ENCODE measurements around the gene ANKRD13A. TPM values are rescaled to one million over a fixed set of nuclear protein-coding genes. Genes with fewer than 3 reads are reported as not detected.

Gene ANKRD13A
- total RNA-seq, 1 experiment from 2014 or later: 19.9 TPM

DNA sequence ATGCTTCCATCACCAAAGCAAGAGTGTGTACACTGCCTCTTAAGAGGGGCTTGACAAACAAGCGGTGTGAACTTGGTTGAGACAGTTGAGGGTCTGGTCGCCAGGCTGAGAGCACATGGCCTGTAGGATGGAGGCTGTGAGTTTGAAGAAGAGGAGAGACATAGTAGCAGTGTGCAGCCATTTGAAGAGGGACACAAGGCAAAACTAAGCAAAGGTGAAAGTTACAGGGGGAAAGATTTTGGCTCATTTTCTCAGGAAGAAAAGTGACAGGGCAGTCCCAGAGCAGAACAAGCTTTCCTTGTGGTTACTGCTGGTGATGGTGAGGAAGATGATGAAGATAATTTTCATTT, 60.4 kb downstream of the ANKRD13A start:
- no peaks in the 10 kb centered on the region for H3K9me2 ChIP-seq (ENCODE audit: insufficient read depth)
- TF ChIP-seq YY1 (IDR thresholded peaks at IDR 0.05; ENCODE audit: extremely low read depth, insufficient replicate concordance, low read depth, low read length): no peak
- TF ChIP-seq JUND (IDR thresholded peaks at IDR 0.05): no peak
- no peak for TF ChIP-seq ELF1 (IDR thresholded peaks at IDR 0.05; ENCODE audit: borderline replicate concordance, low read depth)
- no peak for TF ChIP-seq FOSL1 (IDR thresholded peaks at IDR 0.05; ENCODE audit: low read depth)
- TF ChIP-seq MAX (IDR thresholded peaks at IDR 0.05): no peak
- no peak for TF ChIP-seq CBX3 (IDR thresholded peaks at IDR 0.05; ENCODE audit: low read depth)
- TF ChIP-seq CTCF (IDR thresholded peaks at IDR 0.05 in 2 of 3, conservative IDR thresholded peaks at IDR 0.05 in 1 of 3; ENCODE audit: borderline replicate concordance in 1 of 3, insufficient read depth in 1 of 3, low read depth in 2 of 3, low read length in 2 of 3): no peak
- TF ChIP-seq POLR2AphosphoS5 (IDR thresholded peaks at IDR 0.05; ENCODE audit: low read depth, low read length): no peak
- no peak for TF ChIP-seq SIN3A (IDR thresholded peaks at IDR 0.05; ENCODE audit: low read depth)
- no peak for TF ChIP-seq SRF (IDR thresholded peaks at IDR 0.05; ENCODE audit: low read depth)
- TF ChIP-seq, protein P1, sequence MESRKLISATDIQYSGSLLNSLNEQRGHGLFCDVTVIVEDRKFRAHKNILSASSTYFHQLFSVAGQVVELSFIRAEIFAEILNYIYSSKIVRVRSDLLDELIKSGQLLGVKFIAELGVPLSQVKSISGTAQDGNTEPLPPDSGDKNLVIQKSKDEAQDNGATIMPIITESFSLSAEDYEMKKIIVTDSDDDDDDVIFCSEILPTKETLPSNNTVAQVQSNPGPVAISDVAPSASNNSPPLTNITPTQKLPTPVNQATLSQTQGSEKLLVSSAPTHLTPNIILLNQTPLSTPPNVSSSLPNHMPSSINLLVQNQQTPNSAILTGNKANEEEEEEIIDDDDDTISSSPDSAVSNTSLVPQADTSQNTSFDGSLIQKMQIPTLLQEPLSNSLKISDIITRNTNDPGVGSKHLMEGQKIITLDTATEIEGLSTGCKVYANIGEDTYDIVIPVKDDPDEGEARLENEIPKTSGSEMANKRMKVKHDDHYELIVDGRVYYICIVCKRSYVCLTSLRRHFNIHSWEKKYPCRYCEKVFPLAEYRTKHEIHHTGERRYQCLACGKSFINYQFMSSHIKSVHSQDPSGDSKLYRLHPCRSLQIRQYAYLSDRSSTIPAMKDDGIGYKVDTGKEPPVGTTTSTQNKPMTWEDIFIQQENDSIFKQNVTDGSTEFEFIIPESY (IDR thresholded peaks at IDR 0.05; ENCODE audit: extremely low read depth, insufficient replicate concordance, low read length): no peak
- no peak for TF ChIP-seq ZFX (IDR thresholded peaks at IDR 0.05)
- no peak for TF ChIP-seq ZNF274 (IDR thresholded peaks at IDR 0.05; ENCODE audit: low read depth, low read length)
- no peak for TF ChIP-seq CEBPB (IDR thresholded peaks at IDR 0.05; ENCODE audit: low read depth)
- TF ChIP-seq EZH2phosphoT487 (IDR thresholded peaks at IDR 0.05; ENCODE audit: borderline replicate concordance): no peak
- no peak for TF ChIP-seq RAD21 (IDR thresholded peaks at IDR 0.05; ENCODE audit: low read depth)
- TF ChIP-seq, protein P2, sequence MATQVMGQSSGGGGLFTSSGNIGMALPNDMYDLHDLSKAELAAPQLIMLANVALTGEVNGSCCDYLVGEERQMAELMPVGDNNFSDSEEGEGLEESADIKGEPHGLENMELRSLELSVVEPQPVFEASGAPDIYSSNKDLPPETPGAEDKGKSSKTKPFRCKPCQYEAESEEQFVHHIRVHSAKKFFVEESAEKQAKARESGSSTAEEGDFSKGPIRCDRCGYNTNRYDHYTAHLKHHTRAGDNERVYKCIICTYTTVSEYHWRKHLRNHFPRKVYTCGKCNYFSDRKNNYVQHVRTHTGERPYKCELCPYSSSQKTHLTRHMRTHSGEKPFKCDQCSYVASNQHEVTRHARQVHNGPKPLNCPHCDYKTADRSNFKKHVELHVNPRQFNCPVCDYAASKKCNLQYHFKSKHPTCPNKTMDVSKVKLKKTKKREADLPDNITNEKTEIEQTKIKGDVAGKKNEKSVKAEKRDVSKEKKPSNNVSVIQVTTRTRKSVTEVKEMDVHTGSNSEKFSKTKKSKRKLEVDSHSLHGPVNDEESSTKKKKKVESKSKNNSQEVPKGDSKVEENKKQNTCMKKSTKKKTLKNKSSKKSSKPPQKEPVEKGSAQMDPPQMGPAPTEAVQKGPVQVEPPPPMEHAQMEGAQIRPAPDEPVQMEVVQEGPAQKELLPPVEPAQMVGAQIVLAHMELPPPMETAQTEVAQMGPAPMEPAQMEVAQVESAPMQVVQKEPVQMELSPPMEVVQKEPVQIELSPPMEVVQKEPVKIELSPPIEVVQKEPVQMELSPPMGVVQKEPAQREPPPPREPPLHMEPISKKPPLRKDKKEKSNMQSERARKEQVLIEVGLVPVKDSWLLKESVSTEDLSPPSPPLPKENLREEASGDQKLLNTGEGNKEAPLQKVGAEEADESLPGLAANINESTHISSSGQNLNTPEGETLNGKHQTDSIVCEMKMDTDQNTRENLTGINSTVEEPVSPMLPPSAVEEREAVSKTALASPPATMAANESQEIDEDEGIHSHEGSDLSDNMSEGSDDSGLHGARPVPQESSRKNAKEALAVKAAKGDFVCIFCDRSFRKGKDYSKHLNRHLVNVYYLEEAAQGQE (IDR thresholded peaks at IDR 0.05; ENCODE audit: low read depth): no peak
- TF ChIP-seq POLR2A (IDR thresholded peaks at IDR 0.05; ENCODE audit: borderline replicate concordance, extremely low read depth, insufficient read depth, insufficient read length): no peak
- TF ChIP-seq EZH2 (IDR thresholded peaks at IDR 0.05): no peak
- ATAC-seq (no peak), DNase-seq (ENCODE audit: low read depth, low spot score) (no peak)
- H3K36me3 ChIP-seq (ENCODE audit: control insufficient read depth in 1 of 2, insufficient read depth in 2 of 2, low read length in 2 of 2): no peaks in the 10 kb centered on the region
- no peak overlapping the region for H2AFZ ChIP-seq (ENCODE audit: low read depth, low read length, poor library complexity, severe bottlenecking)
- H3K9ac ChIP-seq (ENCODE audit: low read length): no peak overlapping the region
- no peaks in the 10 kb centered on the region for H4K20me1 ChIP-seq (ENCODE audit: insufficient read depth)
- BruUV-seq (replicated peaks): no TSS peak
- H3K27me3 ChIP-seq (ENCODE audit: insufficient read depth, low read length): no peaks in the 10 kb centered on the region
- intact Hi-C loops (cut with micrococcal nuclease): no loop called here
- H3K4me2 ChIP-seq (ENCODE audit: low read length): no peak overlapping the region
- no peak overlapping the region for H3K27ac ChIP-seq (ENCODE audit: low read depth, low read length)
- ChIA-PET POLR2A (no interaction called here), RAD21 (ENCODE audit: low non-redundant PET in 1 of 2, low total read pairs in 2 of 2, uncharacterized antibody in 2 of 2, unreplicated experiment in 2 of 2) (no interaction called here), CTCF (no interaction called here)
- H3K4me3 ChIP-seq (replicated peaks in 1 of 2; ENCODE audit: low read depth in 1 of 2, low read length in 2 of 2): no peak overlapping the region
- H3K4me1 ChIP-seq (ENCODE audit: control insufficient read depth in 1 of 2, insufficient read depth in 2 of 2, low read length in 2 of 2): peaks cover 12 to 30% of the 10 kb centered on the region in 2 experiments
- H3K9me3 ChIP-seq (ENCODE audit: control insufficient read depth in 1 of 2, insufficient read depth in 1 of 2, low read depth in 1 of 2, low read length in 2 of 2): no peaks in the 10 kb centered on the region
- H3K79me2 ChIP-seq (ENCODE audit: insufficient read depth, low read length): no peaks in the 10 kb centered on the region
